HEK293 (cell line): Measurements from ENCODE around the gene CCDC3.

Experiments
- FEZF1 ChIP-seq: fragments of 450-650 bp; formaldehyde crosslinking; IDR thresholded peaks from 2 replicates; pipeline ENCODE4 v1.5.1; 2016; ENCODE audit warnings: missing biosample characterization, missing genetic modification characterization
- ZBTB20 ChIP-seq: fragments of 450-650 bp; formaldehyde crosslinking; IDR thresholded peaks from 2 replicates; pipeline ENCODE4 v1.5.1; 2016; ENCODE audit warnings: missing biosample characterization, missing genetic modification characterization
- ZNF274 ChIP-seq, 2 experiments: fragments of 200-500 bp in 1 of 2; fragments of 450-650 bp in 1 of 2; sonication (Bioruptor generic) in 1 of 2; formaldehyde crosslinking in 1 of 2; IDR thresholded peaks; 2 replicates each; pipeline versions ENCODE4 v1.5.1 to v1.6.1; 2014 to 2016; ENCODE audit warnings: borderline replicate concordance in 1 of 2, inconsistent platforms in 1 of 2, low read length in 1 of 2, missing biosample characterization in 1 of 2, missing genetic modification characterization in 1 of 2
- ZNF629 ChIP-seq: fragments of 450-650 bp; formaldehyde crosslinking; IDR thresholded peaks from 2 replicates; pipeline ENCODE4 v1.5.1; 2017; ENCODE audit warnings: missing biosample characterization, missing genetic modification characterization

DNA sequence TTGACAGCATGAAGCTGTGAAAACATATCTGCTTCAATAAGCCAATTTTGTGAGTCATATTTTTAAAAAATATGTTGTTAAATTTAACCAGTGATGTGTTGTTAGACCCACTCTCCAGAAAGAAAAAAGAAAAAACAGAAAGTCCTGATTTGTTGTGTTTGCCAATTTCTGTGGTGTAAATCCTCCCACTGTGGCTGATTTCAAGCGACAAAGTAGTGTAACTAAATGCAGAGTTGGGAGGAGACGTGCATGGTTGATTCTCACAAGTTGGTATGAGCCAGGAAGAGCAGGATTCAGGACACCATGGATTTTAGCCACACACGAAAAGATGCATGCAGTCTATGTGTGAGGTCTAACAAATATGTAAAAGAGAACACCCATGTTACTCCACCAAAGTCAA lies 139.1 kb downstream of the CCDC3 start:
- TF ChIP-seq ZNF274 (IDR thresholded peaks at IDR 0.05; ENCODE audit: low read length) (no peak), ZNF274 (tag by site-specific recombination; IDR thresholded peaks at IDR 0.05; ENCODE audit: borderline replicate concordance) (no peak), FEZF1 (tag by site-specific recombination) (no peak), ZBTB20 (tag by site-specific recombination) (no peak), ZNF629 (no peak)
